ENCODE data around the gene PAOX. TPM values are rescaled to one million over a fixed set of nuclear protein-coding genes. Genes with fewer than 3 reads are reported as not detected.
"Not testable (repeated sequence)": the region's sequence is repeated elsewhere in the genome, so short reads cannot be mapped to it uniquely, and the experiment has no call there.

The PAOX gene
- total RNA-seq, 2 experiments from 2014 or later, result 3.0 to 6.2 TPM

GRCh38 chr10:133431888-133432613 is 53.0 kb downstream of the PAOX start:
- H3K36me3 Mint-ChIP-seq (ENCODE audit: low read depth); H3K27ac Mint-ChIP-seq; H3K9me3 Mint-ChIP-seq (ENCODE audit: low read depth); CTCF ChIA-PET; H3K4me3 Mint-ChIP-seq; ATAC-seq; DNase-seq; POLR2A ChIA-PET; intact Hi-C loops (cut with DNase I, micrococcal nuclease); H3K4me1 Mint-ChIP-seq: not testable (repeated sequence)
- H3K27me3 Mint-ChIP-seq, result peaks cover 12% of the 10 kb centered on the region

GRCh38 chr10:133432789-133433188 is 53.7 kb downstream of the PAOX start:
- DNase-seq; H3K9me3 Mint-ChIP-seq (ENCODE audit: low read depth); POLR2A ChIA-PET; intact Hi-C loops (cut with DNase I, micrococcal nuclease); H3K27ac Mint-ChIP-seq; H3K4me1 Mint-ChIP-seq; H3K36me3 Mint-ChIP-seq (ENCODE audit: low read depth); ATAC-seq; CTCF ChIA-PET; H3K4me3 Mint-ChIP-seq: not testable (repeated sequence)
- H3K27me3 Mint-ChIP-seq, result peaks cover 12% of the 10 kb centered on the region

- DNase-seq (no peak), ATAC-seq (peak; percentile 59)
- CTCF ChIA-PET, result interaction anchor here (0.6 to 3.2 kb wide), 12 partner anchors 28 to 710 kb away, joined by 3 to 28 read pairs (median 4); partner anchors contain the start of gene CYP2E1
- Mint-ChIP-seq H3K27me3 (peaks cover 10% of the 10 kb centered on the region), H3K36me3 (ENCODE audit: low read depth) (no peaks in the 10 kb centered on the region), H3K4me3 (no peak overlapping the region), H3K9me3 (ENCODE audit: low read depth) (no peaks in the 10 kb centered on the region), H3K4me1 (peaks cover 17% of the 10 kb centered on the region), H3K27ac (no peak overlapping the region)
- POLR2A ChIA-PET, result interaction anchor here (0.6 to 0.9 kb wide), 2 partner anchors 52 to 110 kb away, joined by 5 to 6 read pairs; no protein-coding TSS in a partner anchor
- intact Hi-C loops (cut with DNase I, micrococcal nuclease), result loop anchor here (1.0 to 5.0 kb wide), 4 partner anchors 54 to 110 kb away; no protein-coding TSS in a partner anchor
Observed at GRCh38 chr10:133438711-133439273, 59.7 kb downstream of the PAOX start.

GRCh38 chr10:133439517-133440461 is 60.7 kb downstream of the PAOX start:
- Mint-ChIP-seq H3K4me3 (no peak overlapping the region), H3K27ac (no peak overlapping the region), H3K27me3 (peaks cover 6% of the 10 kb centered on the region), H3K9me3 (ENCODE audit: low read depth) (no peaks in the 10 kb centered on the region), H3K4me1 (peaks cover 17% of the 10 kb centered on the region), H3K36me3 (ENCODE audit: low read depth) (no peaks in the 10 kb centered on the region)
- CTCF ChIA-PET, result interaction anchor here (0.6 to 3.2 kb wide), 11 partner anchors 29 to 230 kb away, joined by 3 to 28 read pairs (median 3); partner anchors contain the start of gene CYP2E1
- intact Hi-C loops (cut with DNase I, micrococcal nuclease), result loop anchor here (1.0 to 5.0 kb wide), 4 partner anchors 53 to 111 kb away; no protein-coding TSS in a partner anchor
- ATAC-seq (no peak), DNase-seq (no peak)
- POLR2A ChIA-PET, result interaction anchor here (0.6 kb wide), 1 partner anchor 51 kb away, joined by 5 read pairs; no protein-coding TSS in a partner anchor

GRCh38 chr10:133440633-133441285 is 61.7 kb downstream of the PAOX start:
- H3K27ac Mint-ChIP-seq, result no peak overlapping the region
- DNase-seq (no peak), ATAC-seq (no peak)
- H3K4me3 Mint-ChIP-seq, result no peak overlapping the region
- ChIA-PET CTCF (interaction anchor here (0.8 kb wide), 1 partner anchor 80 kb away, joined by 3 read pairs; no protein-coding TSS in a partner anchor), POLR2A (no interaction called here)
- H3K27me3 Mint-ChIP-seq, result peaks cover 6% of the 10 kb centered on the region
- intact Hi-C loops (cut with DNase I, micrococcal nuclease), result no loop called here
- peaks cover 3% of the 10 kb centered on the region for H3K9me3 Mint-ChIP-seq (ENCODE audit: low read depth)
- peaks cover 6% of the 10 kb centered on the region for H3K36me3 Mint-ChIP-seq (ENCODE audit: low read depth)
- H3K4me1 Mint-ChIP-seq, result peaks cover 17% of the 10 kb centered on the region

Small RNA genes lying within 50 kb of the gene (microRNA-seq; reads per million reads assigned to microRNA genes)
- not detected for gene MIR3944 (ENCODE audit: borderline replicate concordance)

Other genes with a start within 250 kb of the PAOX start
- gene KNDC1, start 219.0 kb upstream of the PAOX start, total RNA-seq, result not detected
- not detected for gene UTF1, start 149.0 kb upstream of the PAOX start, total RNA-seq
- not detected for gene VENTX, start 141.4 kb upstream of the PAOX start, total RNA-seq
- gene ADAM8, start 102.4 kb upstream of the PAOX start, total RNA-seq, result 100 to 1,000 TPM; 124 to 176 TPM
- 10 to 100 TPM; 43.3 to 50.2 TPM for gene TUBGCP2, start 70.4 kb upstream of the PAOX start, total RNA-seq
- gene ZNF511, start 70.3 kb upstream of the PAOX start, total RNA-seq, result 10 to 100 TPM; 58.1 to 73.2 TPM
- gene CALY, start 42.4 kb upstream of the PAOX start, total RNA-seq, result not detected
- not detected for gene PRAP1, start 31.9 kb upstream of the PAOX start, total RNA-seq
- 10 to 100 TPM; 28.3 to 37.0 TPM for gene FUOM, start 21.2 kb upstream of the PAOX start, total RNA-seq
- 10 to 100 TPM; 42.0 to 56.7 TPM for gene ECHS1, start 5.9 kb upstream of the PAOX start, total RNA-seq
- gene MTG1, start 14.9 kb downstream of the PAOX start, total RNA-seq, result 10 to 100 TPM; 46.9 to 52.1 TPM
- gene SPRN, start 45.4 kb downstream of the PAOX start, total RNA-seq, result not detected
- gene SCART1, start 74.7 kb downstream of the PAOX start, total RNA-seq, result 1 to 10 TPM; 1.4 to 1.7 TPM
- gene CYP2E1, start 148.1 kb downstream of the PAOX start, total RNA-seq, result under 1 TPM; 0.25 to 0.32 TPM
- gene SYCE1, start 186.3 kb downstream of the PAOX start, total RNA-seq, result under 1 TPM; 0.19 to 0.66 TPM
- gene FRG2B, start 247.5 kb downstream of the PAOX start, total RNA-seq, result not detected